ENCODE results near the gene NTMT2.

DNA sequence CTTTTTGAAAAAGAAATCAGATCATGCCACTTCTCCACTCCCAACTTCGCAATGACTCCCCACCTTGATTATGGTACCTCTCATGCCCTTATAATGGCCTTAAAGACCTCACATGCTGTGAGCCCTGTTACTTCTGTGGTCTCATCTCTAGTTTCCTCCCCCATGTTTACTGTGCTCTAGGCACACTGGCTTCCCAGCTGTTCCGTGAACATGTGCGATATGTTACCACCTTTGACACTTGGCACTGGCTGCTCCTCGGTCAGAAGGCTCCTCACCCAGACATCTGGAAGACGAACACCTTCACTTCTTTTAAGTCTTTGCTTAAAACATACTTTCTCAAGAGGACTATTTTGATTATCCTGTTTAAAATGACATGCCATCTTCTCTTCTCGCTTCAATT is 14.3 kb upstream of the NTMT2 start:
- TF ChIP-seq POLR2A (IDR thresholded peaks at IDR 0.05), result no peak
- TF ChIP-seq, protein P1, sequence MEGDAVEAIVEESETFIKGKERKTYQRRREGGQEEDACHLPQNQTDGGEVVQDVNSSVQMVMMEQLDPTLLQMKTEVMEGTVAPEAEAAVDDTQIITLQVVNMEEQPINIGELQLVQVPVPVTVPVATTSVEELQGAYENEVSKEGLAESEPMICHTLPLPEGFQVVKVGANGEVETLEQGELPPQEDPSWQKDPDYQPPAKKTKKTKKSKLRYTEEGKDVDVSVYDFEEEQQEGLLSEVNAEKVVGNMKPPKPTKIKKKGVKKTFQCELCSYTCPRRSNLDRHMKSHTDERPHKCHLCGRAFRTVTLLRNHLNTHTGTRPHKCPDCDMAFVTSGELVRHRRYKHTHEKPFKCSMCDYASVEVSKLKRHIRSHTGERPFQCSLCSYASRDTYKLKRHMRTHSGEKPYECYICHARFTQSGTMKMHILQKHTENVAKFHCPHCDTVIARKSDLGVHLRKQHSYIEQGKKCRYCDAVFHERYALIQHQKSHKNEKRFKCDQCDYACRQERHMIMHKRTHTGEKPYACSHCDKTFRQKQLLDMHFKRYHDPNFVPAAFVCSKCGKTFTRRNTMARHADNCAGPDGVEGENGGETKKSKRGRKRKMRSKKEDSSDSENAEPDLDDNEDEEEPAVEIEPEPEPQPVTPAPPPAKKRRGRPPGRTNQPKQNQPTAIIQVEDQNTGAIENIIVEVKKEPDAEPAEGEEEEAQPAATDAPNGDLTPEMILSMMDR (IDR thresholded peaks at IDR 0.05), result no peak

Measured in lower leg skin (tissue), 3 donors.